Gastroesophageal sphincter (tissue), 3 donors: ENCODE data around the gene TXNDC5.

Experiments used
- POLR2A ChIP-seq, 2 donors: fragments of 450-650 bp; IDR thresholded peaks; one replicate each; pipeline ENCODE4 v1.6.1; 2017; ENCODE audit warnings: antibody characterized with exemption in 2 of 2, mild to moderate bottlenecking in 2 of 2, moderate library complexity in 1 of 2
- POLR2AphosphoS5 ChIP-seq: sonication (generic); formaldehyde crosslinking; IDR thresholded peaks from one replicate; pipeline ENCODE4 v1.6.1; 2017; ENCODE audit warnings: antibody characterized with exemption
- TF ChIP-seq, protein P1 (sequence below), 4 experiments: fragments of 200-600 bp in 2 of 4; fragments of 450-650 bp in 2 of 4; sonication (generic) in 1 of 4; IDR thresholded peaks; one replicate each; pipeline ENCODE4 v1.5.1; 2017 to 2019; ENCODE audit warnings: antibody characterized with exemption in 4 of 4, mild to moderate bottlenecking in 2 of 4, moderate library complexity in 2 of 4

DNA sequence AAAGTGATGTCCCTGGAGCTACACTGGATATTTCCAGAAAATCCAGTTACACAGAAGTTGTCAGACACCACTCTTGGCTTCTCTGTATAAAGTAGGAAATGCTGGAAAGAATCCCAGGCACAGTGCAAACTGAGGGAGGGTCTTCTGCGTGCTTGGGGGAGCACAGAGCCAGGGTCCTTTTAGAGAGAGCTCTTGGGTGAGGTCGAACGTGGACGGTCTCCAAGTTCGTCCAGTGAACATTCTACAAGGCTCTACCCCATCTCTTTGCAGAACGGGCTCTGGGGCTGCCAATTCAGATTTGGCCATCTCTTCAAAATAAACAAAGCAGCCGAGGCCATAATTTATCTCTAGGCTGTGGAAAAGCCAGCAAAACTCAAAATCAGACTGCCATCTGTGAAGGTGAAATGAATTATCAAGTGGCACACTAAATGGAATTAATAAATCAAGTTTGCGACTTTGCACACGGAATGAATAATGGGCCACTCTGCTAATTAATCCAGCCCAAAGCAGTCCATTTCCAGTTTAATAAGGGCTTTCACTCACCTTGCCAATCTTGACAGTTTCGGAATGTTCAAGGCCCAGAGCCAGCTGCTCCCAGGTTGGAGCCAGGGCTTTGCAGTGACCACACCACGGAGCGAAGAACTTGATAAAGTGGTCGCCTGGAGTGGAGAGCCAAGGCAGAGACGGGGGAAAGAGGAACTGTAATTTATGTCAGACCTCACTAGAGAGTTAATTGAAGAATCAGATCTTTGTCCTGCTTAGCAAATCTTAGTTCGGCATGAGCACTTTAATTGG is 19.3 kb downstream of the TXNDC5 start:
- TF ChIP-seq, protein P1, sequence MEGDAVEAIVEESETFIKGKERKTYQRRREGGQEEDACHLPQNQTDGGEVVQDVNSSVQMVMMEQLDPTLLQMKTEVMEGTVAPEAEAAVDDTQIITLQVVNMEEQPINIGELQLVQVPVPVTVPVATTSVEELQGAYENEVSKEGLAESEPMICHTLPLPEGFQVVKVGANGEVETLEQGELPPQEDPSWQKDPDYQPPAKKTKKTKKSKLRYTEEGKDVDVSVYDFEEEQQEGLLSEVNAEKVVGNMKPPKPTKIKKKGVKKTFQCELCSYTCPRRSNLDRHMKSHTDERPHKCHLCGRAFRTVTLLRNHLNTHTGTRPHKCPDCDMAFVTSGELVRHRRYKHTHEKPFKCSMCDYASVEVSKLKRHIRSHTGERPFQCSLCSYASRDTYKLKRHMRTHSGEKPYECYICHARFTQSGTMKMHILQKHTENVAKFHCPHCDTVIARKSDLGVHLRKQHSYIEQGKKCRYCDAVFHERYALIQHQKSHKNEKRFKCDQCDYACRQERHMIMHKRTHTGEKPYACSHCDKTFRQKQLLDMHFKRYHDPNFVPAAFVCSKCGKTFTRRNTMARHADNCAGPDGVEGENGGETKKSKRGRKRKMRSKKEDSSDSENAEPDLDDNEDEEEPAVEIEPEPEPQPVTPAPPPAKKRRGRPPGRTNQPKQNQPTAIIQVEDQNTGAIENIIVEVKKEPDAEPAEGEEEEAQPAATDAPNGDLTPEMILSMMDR (IDR thresholded peaks at IDR 0.05) = no peak
- no peak for TF ChIP-seq POLR2A (IDR thresholded peaks at IDR 0.05)
- TF ChIP-seq POLR2AphosphoS5 = no peak
